AG09319 (cell line): Measurements from ENCODE around the gene TBC1D14.
"Not testable (repeated sequence)": the region's sequence is repeated elsewhere in the genome, so short reads cannot be mapped to it uniquely, and the experiment has no call there.

Experiments used
- DNase-seq: peaks from one replicate; pipeline ENCODE4 v3.0.0-alpha.2; 2010; ENCODE audit warnings: low read depth; ENCODE audit errors: extremely low read depth
- CTCF ChIP-seq: IDR thresholded peaks from 2 replicates; pipeline ENCODE4 v1.5.1; 2011; ENCODE audit warnings: low read depth, mild to moderate bottlenecking, inconsistent platforms, low read length, moderate library complexity

Gene TBC1D14

GRCh38 chr4:7077371-7077770 is 167.7 kb downstream of the TBC1D14 start:
- TF ChIP-seq CTCF = no peak
- DNase-seq = no peak

GRCh38 chr4:7078025-7078424 is 168.4 kb downstream of the TBC1D14 start:
- TF ChIP-seq CTCF = no peak
- no peak for DNase-seq

- not testable (repeated sequence) for DNase-seq
Measured at GRCh38 chr4:7079483-7079882, 169.9 kb downstream of the TBC1D14 start.

GRCh38 chr4:7079909-7080308 is 170.3 kb downstream of the TBC1D14 start:
- DNase-seq = not testable (repeated sequence)
